ENCODE results near the gene MRO. TPM values are rescaled to one million over a fixed set of nuclear protein-coding genes. Genes with fewer than 3 reads are reported as not detected.

The MRO gene
- total RNA-seq, 4 donors from 2014 or later: 0.24 to 0.28 (median 0.26) TPM; not detected in 1

- Histone ChIP-seq H3K4me3 (no peak overlapping the region), H3K9me3 (no peaks in the 10 kb centered on the region), H3K27ac (no peak overlapping the region), H3K4me1 (no peaks in the 10 kb centered on the region), H3K36me3 (no peaks in the 10 kb centered on the region), H3K27me3 (no peaks in the 10 kb centered on the region)
- TF ChIP-seq, protein P1, sequence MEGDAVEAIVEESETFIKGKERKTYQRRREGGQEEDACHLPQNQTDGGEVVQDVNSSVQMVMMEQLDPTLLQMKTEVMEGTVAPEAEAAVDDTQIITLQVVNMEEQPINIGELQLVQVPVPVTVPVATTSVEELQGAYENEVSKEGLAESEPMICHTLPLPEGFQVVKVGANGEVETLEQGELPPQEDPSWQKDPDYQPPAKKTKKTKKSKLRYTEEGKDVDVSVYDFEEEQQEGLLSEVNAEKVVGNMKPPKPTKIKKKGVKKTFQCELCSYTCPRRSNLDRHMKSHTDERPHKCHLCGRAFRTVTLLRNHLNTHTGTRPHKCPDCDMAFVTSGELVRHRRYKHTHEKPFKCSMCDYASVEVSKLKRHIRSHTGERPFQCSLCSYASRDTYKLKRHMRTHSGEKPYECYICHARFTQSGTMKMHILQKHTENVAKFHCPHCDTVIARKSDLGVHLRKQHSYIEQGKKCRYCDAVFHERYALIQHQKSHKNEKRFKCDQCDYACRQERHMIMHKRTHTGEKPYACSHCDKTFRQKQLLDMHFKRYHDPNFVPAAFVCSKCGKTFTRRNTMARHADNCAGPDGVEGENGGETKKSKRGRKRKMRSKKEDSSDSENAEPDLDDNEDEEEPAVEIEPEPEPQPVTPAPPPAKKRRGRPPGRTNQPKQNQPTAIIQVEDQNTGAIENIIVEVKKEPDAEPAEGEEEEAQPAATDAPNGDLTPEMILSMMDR (IDR thresholded peaks at IDR 0.05): no peak
- no peak for TF ChIP-seq POLR2A (IDR thresholded peaks at IDR 0.05)
- DNase-seq: no peak
- intact Hi-C loops (cut with DNase I; ENCODE audit: low total_unique reads): no loop called here
These were observed 66.5 kb downstream of the MRO start for GRCh38 chr18:50753311-50753710.

GRCh38 chr18:50751947-50752346 lies 67.9 kb downstream of the MRO start:
- intact Hi-C loops (cut with DNase I; ENCODE audit: low total_unique reads): no loop called here
- Histone ChIP-seq H3K27me3 (no peaks in the 10 kb centered on the region), H3K4me1 (no peaks in the 10 kb centered on the region), H3K4me3 (no peak overlapping the region), H3K27ac (no peak overlapping the region), H3K36me3 (no peaks in the 10 kb centered on the region), H3K9me3 (no peaks in the 10 kb centered on the region)
- DNase-seq: no peak
- TF ChIP-seq, protein P1 (IDR thresholded peaks at IDR 0.05): no peak
- no peak for TF ChIP-seq POLR2A (IDR thresholded peaks at IDR 0.05)

- no peaks in the 10 kb centered on the region for H3K9me3 ChIP-seq
- H3K27ac ChIP-seq: no peak overlapping the region
- H3K36me3 ChIP-seq: no peaks in the 10 kb centered on the region
- no peak for DNase-seq
- intact Hi-C loops (cut with DNase I; ENCODE audit: low total_unique reads): no loop called here
- H3K4me3 ChIP-seq: no peak overlapping the region
- no peaks in the 10 kb centered on the region for H3K27me3 ChIP-seq
- H3K4me1 ChIP-seq: no peaks in the 10 kb centered on the region
- no peak for TF ChIP-seq POLR2A (IDR thresholded peaks at IDR 0.05)
- TF ChIP-seq, protein P1 (IDR thresholded peaks at IDR 0.05): no peak
These were observed 68.3 kb downstream of the MRO start for GRCh38 chr18:50751490-50751889.

GRCh38 chr18:50750546-50750945 lies 69.3 kb downstream of the MRO start:
- Histone ChIP-seq H3K4me1 (no peaks in the 10 kb centered on the region), H3K27ac (no peak overlapping the region), H3K4me3 (no peak overlapping the region), H3K36me3 (no peaks in the 10 kb centered on the region), H3K9me3 (no peaks in the 10 kb centered on the region), H3K27me3 (no peaks in the 10 kb centered on the region)
- intact Hi-C loops (cut with DNase I; ENCODE audit: low total_unique reads): no loop called here
- TF ChIP-seq POLR2A (IDR thresholded peaks at IDR 0.05): no peak
- TF ChIP-seq, protein P1 (IDR thresholded peaks at IDR 0.05): no peak
- no peak for DNase-seq

- Histone ChIP-seq H3K36me3 (no peaks in the 10 kb centered on the region), H3K4me1 (no peaks in the 10 kb centered on the region), H3K27ac (no peak overlapping the region), H3K4me3 (no peak overlapping the region), H3K27me3 (no peaks in the 10 kb centered on the region), H3K9me3 (no peaks in the 10 kb centered on the region)
- intact Hi-C loops (cut with DNase I; ENCODE audit: low total_unique reads): no loop called here
- TF ChIP-seq, protein P1 (IDR thresholded peaks at IDR 0.05): no peak
- TF ChIP-seq POLR2A (IDR thresholded peaks at IDR 0.05): no peak
- DNase-seq: no peak
These were observed 69.9 kb downstream of the MRO start for GRCh38 chr18:50749945-50750344.

Measured in uterus (tissue), 4 donors.